Activated naive CD8-positive, alpha-beta T cell treated with anti-CD3 and anti-CD28 coated beads, Interleukin-2, amount 50 U/mL, for 24 hours (primary cell): ENCODE measurements around the gene KIF6.

Experiments used
- ATAC-seq: fragments of 150-1000 bp; cut with Tn5 transposase; one replicate; pipeline ENCODE4 v1.10.0; 2021
- DNase-seq: peaks from one replicate; pipeline ENCODE4 v3.0.0; 2021
- H3K27ac Mint-ChIP-seq: one replicate; pipeline ENCODE4 v1.8.0; 2021; ENCODE audit warnings: mild to moderate bottlenecking, mixed read lengths
- H3K27me3 Mint-ChIP-seq: one replicate; pipeline ENCODE4 v1.8.0; 2021; ENCODE audit warnings: mixed read lengths
- H3K36me3 Mint-ChIP-seq: one replicate; pipeline ENCODE4 v1.8.0; 2021; ENCODE audit warnings: low read depth, mixed read lengths
- H3K4me1 Mint-ChIP-seq: one replicate; pipeline ENCODE4 v1.8.0; 2021; ENCODE audit warnings: mixed read lengths
- H3K4me3 Mint-ChIP-seq: one replicate; pipeline ENCODE4 v1.8.0; 2021; ENCODE audit warnings: mild to moderate bottlenecking, moderate library complexity, mixed read lengths
- H3K9me3 Mint-ChIP-seq: one replicate; pipeline ENCODE4 v1.8.0; 2021; ENCODE audit warnings: mixed read lengths

KIF6 gene

GRCh38 chr6:39550191-39550590 is 175.0 kb downstream of the KIF6 start:
- Mint-ChIP-seq H3K27me3 (peaks cover 25% of the 10 kb centered on the region), H3K27ac (no peak overlapping the region), H3K4me3 (no peak overlapping the region), H3K9me3 (no peaks in the 10 kb centered on the region), H3K36me3 (no peaks in the 10 kb centered on the region), H3K4me1 (no peaks in the 10 kb centered on the region)
- ATAC-seq (no peak), DNase-seq (no peak)

GRCh38 chr6:39546731-39547130 is 178.5 kb downstream of the KIF6 start:
- ATAC-seq = no peak
- H3K4me1 Mint-ChIP-seq = no peaks in the 10 kb centered on the region
- H3K9me3 Mint-ChIP-seq = no peaks in the 10 kb centered on the region
- no peak overlapping the region for H3K27ac Mint-ChIP-seq
- H3K4me3 Mint-ChIP-seq = no peak overlapping the region
- peaks cover 26% of the 10 kb centered on the region for H3K27me3 Mint-ChIP-seq
- H3K36me3 Mint-ChIP-seq = no peaks in the 10 kb centered on the region
- DNase-seq = no peak

DNA sequence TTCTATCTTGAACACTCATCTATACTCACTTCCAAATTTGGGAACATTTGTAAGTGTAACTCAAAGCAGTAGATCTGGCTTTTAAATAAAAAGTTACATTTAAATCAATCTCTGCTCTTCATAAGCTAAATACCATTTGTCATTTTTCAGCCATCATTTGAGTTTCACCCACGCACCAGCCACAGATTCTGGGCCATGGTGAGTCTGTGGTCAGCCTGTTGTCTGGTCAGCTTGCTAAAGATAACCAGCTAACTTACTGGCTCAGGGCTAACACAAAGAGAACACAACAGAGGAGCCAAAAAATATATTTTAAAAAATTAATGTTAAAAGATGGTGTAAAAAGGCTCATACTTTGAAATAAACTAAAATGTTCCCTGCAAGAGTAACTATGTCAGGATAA is 181.3 kb downstream of the KIF6 start:
- Mint-ChIP-seq H3K27ac (no peak overlapping the region), H3K4me1 (no peaks in the 10 kb centered on the region), H3K9me3 (no peaks in the 10 kb centered on the region), H3K27me3 (peaks cover 14% of the 10 kb centered on the region), H3K4me3 (no peak overlapping the region), H3K36me3 (no peaks in the 10 kb centered on the region)
- DNase-seq (no peak), ATAC-seq (no peak)

GRCh38 chr6:39543095-39543494 is 182.1 kb downstream of the KIF6 start:
- H3K36me3 Mint-ChIP-seq = no peaks in the 10 kb centered on the region
- no peaks in the 10 kb centered on the region for H3K9me3 Mint-ChIP-seq
- DNase-seq (no peak), ATAC-seq (no peak)
- H3K27me3 Mint-ChIP-seq = peaks cover 14% of the 10 kb centered on the region
- no peaks in the 10 kb centered on the region for H3K4me1 Mint-ChIP-seq
- H3K27ac Mint-ChIP-seq = no peak overlapping the region
- H3K4me3 Mint-ChIP-seq = no peak overlapping the region

DNA sequence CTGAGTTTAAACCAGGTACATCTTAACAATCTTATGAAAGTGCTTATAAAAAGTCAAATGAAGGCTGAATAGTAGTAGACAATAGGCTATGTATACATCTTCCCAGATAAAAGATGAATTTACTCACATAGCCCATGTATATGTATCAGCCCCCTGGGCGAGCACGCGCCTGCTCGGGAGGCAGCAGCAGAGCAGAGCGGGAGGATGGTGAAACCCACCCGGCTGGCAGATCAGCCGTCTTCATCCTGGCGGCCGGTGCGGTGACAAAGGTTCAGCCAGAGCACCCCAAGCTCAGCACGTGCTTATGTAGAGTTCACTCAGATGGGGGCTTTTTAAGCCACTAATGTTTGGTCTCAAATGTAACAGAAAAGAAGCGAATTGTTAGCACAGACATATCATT is 184.8 kb downstream of the KIF6 start:
- Mint-ChIP-seq H3K27me3 (peaks cover 1% of the 10 kb centered on the region), H3K27ac (no peak overlapping the region), H3K4me1 (no peaks in the 10 kb centered on the region), H3K4me3 (no peak overlapping the region), H3K9me3 (no peaks in the 10 kb centered on the region), H3K36me3 (no peaks in the 10 kb centered on the region)
- DNase-seq (no peak), ATAC-seq (no peak)

DNA sequence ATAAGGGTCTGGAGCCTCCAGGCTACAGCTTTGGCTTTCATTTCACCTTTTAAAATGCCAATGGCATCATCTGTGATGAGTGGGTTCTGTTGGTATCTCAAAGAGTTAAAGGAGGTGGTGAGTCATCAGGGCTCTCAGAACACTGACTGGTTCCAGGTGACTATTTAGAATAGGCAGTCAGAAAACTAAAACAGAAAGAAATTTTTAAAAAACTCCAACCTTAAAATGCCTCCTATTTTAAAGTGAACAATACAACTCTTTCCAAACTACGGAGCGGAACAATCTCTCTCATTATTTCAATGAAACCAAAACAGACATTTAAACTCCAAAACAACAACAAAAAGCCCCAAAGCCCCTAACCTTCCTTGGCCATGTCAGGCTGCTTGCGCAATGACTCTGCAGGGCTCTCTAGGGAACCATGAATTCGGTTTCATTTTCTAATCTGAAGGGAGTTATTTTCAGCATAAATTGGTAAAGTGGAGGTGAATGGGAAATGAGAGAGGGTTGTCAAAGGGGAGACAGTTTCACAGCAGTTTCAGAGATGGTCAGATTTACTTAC is 194.9 kb downstream of the KIF6 start:
- Mint-ChIP-seq H3K27me3 (peaks cover 24% of the 10 kb centered on the region), H3K9me3 (no peaks in the 10 kb centered on the region), H3K27ac (peak overlapping the region; percentile 76), H3K4me1 (peaks cover 13% of the 10 kb centered on the region), H3K4me3 (no peak overlapping the region), H3K36me3 (no peaks in the 10 kb centered on the region)
- DNase-seq (no peak), ATAC-seq (peak; percentile 92)

GRCh38 chr6:39527792-39528564 is 197.2 kb downstream of the KIF6 start:
- no peak overlapping the region for H3K4me3 Mint-ChIP-seq
- no peaks in the 10 kb centered on the region for H3K36me3 Mint-ChIP-seq
- H3K27me3 Mint-ChIP-seq = peaks cover 24% of the 10 kb centered on the region
- H3K9me3 Mint-ChIP-seq = no peaks in the 10 kb centered on the region
- ATAC-seq (no peak), DNase-seq (no peak)
- peaks cover 13% of the 10 kb centered on the region for H3K4me1 Mint-ChIP-seq
- H3K27ac Mint-ChIP-seq = no peak overlapping the region

- peaks cover 2% of the 10 kb centered on the region for H3K4me1 Mint-ChIP-seq
- H3K27ac Mint-ChIP-seq = no peak overlapping the region
- H3K9me3 Mint-ChIP-seq = no peaks in the 10 kb centered on the region
- DNase-seq (no peak), ATAC-seq (no peak)
- peaks cover 17% of the 10 kb centered on the region for H3K27me3 Mint-ChIP-seq
- no peak overlapping the region for H3K4me3 Mint-ChIP-seq
- H3K36me3 Mint-ChIP-seq = no peaks in the 10 kb centered on the region
Observed at GRCh38 chr6:39524007-39524406, 201.2 kb downstream of the KIF6 start.

- DNase-seq (no peak), ATAC-seq (no peak)
- Mint-ChIP-seq H3K4me3 (no peak overlapping the region), H3K4me1 (no peaks in the 10 kb centered on the region), H3K9me3 (no peaks in the 10 kb centered on the region), H3K27ac (no peak overlapping the region), H3K27me3 (peaks cover 13% of the 10 kb centered on the region), H3K36me3 (no peaks in the 10 kb centered on the region)
Observed at GRCh38 chr6:39521958-39522357, 203.2 kb downstream of the KIF6 start.

DNA sequence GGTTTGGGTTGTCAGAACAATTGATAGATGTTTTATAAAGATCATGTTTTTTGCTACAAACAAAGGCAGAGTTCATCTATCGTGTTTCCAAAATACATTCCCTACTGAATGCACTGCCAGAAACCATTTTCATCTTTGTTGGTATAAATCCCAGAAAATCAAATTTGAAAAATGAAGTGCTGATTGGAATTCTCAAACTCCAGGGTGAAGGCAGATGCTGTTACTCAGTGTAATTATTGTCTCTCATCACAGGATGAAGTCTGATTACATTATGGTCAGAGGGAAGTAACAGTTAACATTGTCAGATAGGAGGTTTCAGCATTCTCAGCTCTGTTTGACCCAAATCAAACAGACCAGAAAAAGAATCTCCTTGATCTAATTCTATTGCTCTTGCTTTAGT is 204.3 kb downstream of the KIF6 start:
- H3K27ac Mint-ChIP-seq = no peak overlapping the region
- no peaks in the 10 kb centered on the region for H3K4me1 Mint-ChIP-seq
- H3K36me3 Mint-ChIP-seq = no peaks in the 10 kb centered on the region
- peaks cover 9% of the 10 kb centered on the region for H3K27me3 Mint-ChIP-seq
- H3K4me3 Mint-ChIP-seq = no peak overlapping the region
- no peak for ATAC-seq
- no peak for DNase-seq
- no peaks in the 10 kb centered on the region for H3K9me3 Mint-ChIP-seq

- Mint-ChIP-seq H3K36me3 (no peaks in the 10 kb centered on the region), H3K9me3 (no peaks in the 10 kb centered on the region), H3K4me3 (no peak overlapping the region), H3K4me1 (no peaks in the 10 kb centered on the region), H3K27ac (no peak overlapping the region), H3K27me3 (peaks cover 11% of the 10 kb centered on the region)
- DNase-seq = no peak
- no peak for ATAC-seq
Observed at GRCh38 chr6:39520411-39520810, 204.8 kb downstream of the KIF6 start.

- no peaks in the 10 kb centered on the region for H3K36me3 Mint-ChIP-seq
- no peak overlapping the region for H3K4me3 Mint-ChIP-seq
- ATAC-seq (no peak), DNase-seq (no peak)
- H3K4me1 Mint-ChIP-seq = no peaks in the 10 kb centered on the region
- H3K9me3 Mint-ChIP-seq = no peaks in the 10 kb centered on the region
- H3K27ac Mint-ChIP-seq = no peak overlapping the region
- H3K27me3 Mint-ChIP-seq = peaks cover 13% of the 10 kb centered on the region
Observed at GRCh38 chr6:39518221-39518620, 207.0 kb downstream of the KIF6 start.

DNA sequence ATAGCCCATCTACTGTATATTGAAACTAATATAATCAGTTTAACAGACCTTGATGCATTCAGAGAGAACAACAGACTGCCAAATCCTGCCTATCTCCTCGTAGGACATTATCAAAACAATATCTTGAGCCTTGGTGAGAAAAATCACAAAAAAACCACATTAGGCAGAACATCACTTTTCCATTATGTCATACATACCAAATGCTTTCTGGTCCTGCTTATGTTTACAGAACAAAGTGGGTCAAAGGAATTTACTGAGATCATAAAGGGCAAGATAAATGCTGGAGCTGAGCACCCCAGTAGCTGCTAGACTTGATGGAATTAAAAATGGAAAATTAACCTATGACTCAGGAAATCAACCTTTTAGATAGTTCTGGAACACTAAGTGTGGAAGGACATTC is 207.5 kb downstream of the KIF6 start:
- H3K36me3 Mint-ChIP-seq = no peaks in the 10 kb centered on the region
- H3K4me1 Mint-ChIP-seq = no peaks in the 10 kb centered on the region
- no peak overlapping the region for H3K27ac Mint-ChIP-seq
- peaks cover 14% of the 10 kb centered on the region for H3K27me3 Mint-ChIP-seq
- ATAC-seq (no peak), DNase-seq (no peak)
- no peak overlapping the region for H3K4me3 Mint-ChIP-seq
- H3K9me3 Mint-ChIP-seq = no peaks in the 10 kb centered on the region

GRCh38 chr6:39516471-39516870 is 208.7 kb downstream of the KIF6 start:
- Mint-ChIP-seq H3K36me3 (no peaks in the 10 kb centered on the region), H3K4me1 (no peaks in the 10 kb centered on the region), H3K27ac (no peak overlapping the region), H3K4me3 (no peak overlapping the region), H3K9me3 (no peaks in the 10 kb centered on the region), H3K27me3 (peaks cover 14% of the 10 kb centered on the region)
- no peak for DNase-seq
- no peak for ATAC-seq

DNA sequence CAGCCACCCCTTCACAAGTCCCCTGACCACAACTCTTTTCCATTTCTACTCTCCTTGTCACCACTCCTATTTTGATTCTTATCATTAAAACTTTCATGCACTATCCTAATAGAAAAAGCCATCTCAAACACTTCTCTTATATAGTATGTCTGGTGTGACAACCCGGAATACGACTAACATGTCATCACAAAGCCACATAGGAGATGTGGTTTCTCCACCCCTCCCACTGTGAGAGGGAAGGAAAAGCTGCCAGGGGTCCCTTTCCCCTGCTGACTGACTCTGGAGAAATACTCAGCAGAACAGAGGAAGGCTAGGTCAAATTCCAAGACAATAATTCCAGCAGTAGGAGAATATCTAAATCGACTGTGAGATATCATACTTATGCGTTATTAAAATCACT is 209.7 kb downstream of the KIF6 start:
- H3K27me3 Mint-ChIP-seq = peaks cover 14% of the 10 kb centered on the region
- no peak overlapping the region for H3K27ac Mint-ChIP-seq
- H3K4me3 Mint-ChIP-seq = no peak overlapping the region
- DNase-seq (no peak), ATAC-seq (no peak)
- H3K9me3 Mint-ChIP-seq = peaks cover 5% of the 10 kb centered on the region
- no peaks in the 10 kb centered on the region for H3K4me1 Mint-ChIP-seq
- no peaks in the 10 kb centered on the region for H3K36me3 Mint-ChIP-seq
